Right ventricle myocardium inferior (tissue), 1 donor: ENCODE results near the gene THOC1. TPM values are rescaled to one million over a fixed set of nuclear protein-coding genes. Genes with fewer than 3 reads are reported as not detected.

Experiments used
- ATAC-seq: fragments of 200-7000 bp; cut with Tn5 transposase; one replicate; pipeline ENCODE4 v1.9.1; 2020; ENCODE audit warnings: mild to moderate bottlenecking, moderate library complexity
- DNase-seq: peaks from one replicate; pipeline ENCODE4 v3.0.0; 2021; ENCODE audit errors: missing footprints
- intact Hi-C: fragments of 100-400 bp; cut with DNase I; formaldehyde crosslinking; loops from one replicate; pipeline ENCODE4 v1.11.0; 2022
- total RNA-seq: library from RNA; stranded (reverse); fragmentation: NEBNext Ultra II Directional; extraction: Animal tissue kit (Norgen Biotek cat#: 25700); gene quantifications from one replicate; pipeline ENCODE4 v1.2.1, GENCODE V29; 2021
- donor health status: DM: no; HTN: yes; CAD: no; lungs with severe emphysema.

The THOC1 gene
- total RNA-seq, 1 donor from 2014 or later = 12.7 TPM

GRCh38 chr18:227902-228301, 39.9 kb downstream of the THOC1 start:
- intact Hi-C loops = no loop called here
- ATAC-seq = no peak
- no peak for DNase-seq

DNA sequence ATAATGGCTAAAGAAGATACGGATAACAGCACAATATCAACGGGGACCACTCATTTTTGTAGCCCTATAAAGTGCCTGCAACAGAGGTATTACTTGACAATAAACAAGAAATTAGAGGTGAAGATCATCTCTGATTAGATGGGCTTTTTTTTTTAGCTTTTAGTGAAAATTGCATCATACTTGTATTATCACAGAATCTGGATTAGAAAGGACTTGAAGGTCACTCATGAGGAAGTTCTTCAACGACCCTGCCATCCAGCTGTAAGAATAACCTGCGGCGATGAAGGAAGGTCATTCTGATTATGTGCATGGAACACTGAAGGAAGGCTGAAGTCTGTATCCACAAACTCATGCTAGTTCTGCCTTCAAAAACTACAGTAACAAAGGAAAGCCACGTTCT, 40.5 kb downstream of the THOC1 start:
- intact Hi-C loops = no loop called here
- ATAC-seq = no peak
- no peak for DNase-seq

DNA sequence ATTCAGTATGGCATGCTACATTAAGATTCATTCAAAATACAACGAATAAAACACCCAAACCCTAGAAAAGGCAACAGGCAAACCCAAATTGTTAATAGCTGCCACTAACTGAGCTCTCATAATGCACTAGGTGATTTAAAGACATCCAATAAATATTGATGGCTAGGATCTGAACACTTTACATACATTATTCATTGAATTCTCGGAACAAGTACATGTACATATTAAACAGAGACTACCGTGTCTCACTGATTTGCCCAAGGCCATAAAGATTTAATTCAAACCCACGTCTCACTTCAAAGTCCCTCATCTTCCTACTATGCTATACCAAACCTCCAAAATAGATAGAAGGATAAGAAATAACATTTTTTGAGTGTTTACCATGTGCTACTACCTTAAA, 42.1 kb downstream of the THOC1 start:
- no peak for DNase-seq
- no peak for ATAC-seq
- intact Hi-C loops = no loop called here

DNA sequence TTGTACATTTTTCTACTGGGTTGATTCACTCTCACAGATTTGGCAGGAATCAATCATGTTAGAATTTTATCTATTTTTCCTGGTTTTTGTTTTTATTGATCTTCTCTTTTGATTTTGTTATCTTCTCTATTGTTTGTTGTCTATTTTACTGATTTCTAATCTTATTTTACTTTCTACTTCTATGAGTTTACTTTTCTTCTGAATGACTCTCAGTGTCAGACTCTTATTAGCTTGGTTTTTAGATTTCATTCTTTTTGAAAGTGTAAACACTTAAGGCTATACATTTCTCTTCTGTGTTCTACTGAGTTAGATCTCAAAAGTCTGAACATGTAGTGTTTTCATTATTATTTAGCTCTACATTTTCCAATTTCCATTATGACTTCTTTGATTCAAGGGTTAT, 47.1 kb downstream of the THOC1 start:
- DNase-seq (no peak), ATAC-seq (no peak)
- intact Hi-C loops = no loop called here

- ATAC-seq (no peak), DNase-seq (no peak)
- intact Hi-C loops = no loop called here
Measured at GRCh38 chr18:217532-218336, 50.1 kb downstream of the THOC1 start.

DNA sequence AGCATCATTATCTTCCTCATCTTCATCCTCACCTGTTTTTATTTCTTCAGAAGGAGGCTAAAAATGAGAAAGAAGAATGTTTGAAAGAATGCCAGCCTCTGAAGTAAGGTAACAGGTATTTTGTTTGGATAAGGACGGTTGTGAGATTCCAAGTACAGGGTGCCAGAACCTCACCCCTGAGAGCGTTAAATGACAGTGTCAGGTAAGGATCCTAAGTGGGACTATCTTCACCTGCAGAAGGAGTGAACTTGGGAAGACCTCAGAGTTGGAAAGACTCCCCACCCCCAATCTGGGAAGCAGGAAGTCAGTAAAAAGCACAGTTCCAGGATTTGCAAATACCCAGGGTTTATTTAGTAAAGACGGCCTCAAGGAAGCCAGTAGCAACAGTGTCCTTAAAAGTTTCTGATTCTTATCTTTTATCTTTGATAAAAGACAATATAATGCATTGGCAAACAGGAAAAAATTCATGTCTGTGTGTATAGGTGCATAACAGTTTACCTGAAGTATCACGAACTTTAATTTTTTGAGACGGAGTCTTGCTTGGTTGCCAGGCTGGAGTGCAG, 52.3 kb downstream of the THOC1 start:
- ATAC-seq (no peak), DNase-seq (no peak)
- intact Hi-C loops = no loop called here

GRCh38 chr18:213966-214365, 53.9 kb downstream of the THOC1 start:
- ATAC-seq (no peak), DNase-seq (no peak)
- intact Hi-C loops = no loop called here

- intact Hi-C loops = no loop called here
- no peak for DNase-seq
- ATAC-seq = no peak
Measured at GRCh38 chr18:213505-213904, 54.3 kb downstream of the THOC1 start.

- DNase-seq (no peak), ATAC-seq (no peak)
Measured at GRCh38 chr18:212780-213179, 55.1 kb downstream of the THOC1 start.

DNA sequence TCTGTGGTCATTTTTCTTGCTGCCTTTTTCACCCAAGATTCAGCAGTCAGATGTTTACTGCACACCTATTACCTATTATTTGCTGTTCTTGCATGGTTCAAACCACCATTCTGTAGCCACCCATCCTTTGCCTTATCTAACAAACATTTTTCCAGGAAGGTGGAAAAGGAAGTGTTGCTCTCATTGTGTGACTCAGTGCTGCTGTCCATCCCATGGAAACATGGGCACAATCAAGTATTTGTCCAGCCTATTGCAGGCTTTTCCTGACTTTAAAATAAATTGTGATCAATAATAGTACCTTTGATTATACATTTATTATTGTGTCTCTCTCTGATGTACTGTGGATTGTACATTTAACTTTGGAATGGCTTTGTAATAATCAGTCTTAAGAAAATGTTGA, 56.3 kb downstream of the THOC1 start:
- intact Hi-C loops = no loop called here
- DNase-seq (no peak), ATAC-seq (no peak)

More at GRCh38 chr18:212780-213179, 55.1 kb downstream of the THOC1 start:
- intact Hi-C loops = no loop called here

DNA sequence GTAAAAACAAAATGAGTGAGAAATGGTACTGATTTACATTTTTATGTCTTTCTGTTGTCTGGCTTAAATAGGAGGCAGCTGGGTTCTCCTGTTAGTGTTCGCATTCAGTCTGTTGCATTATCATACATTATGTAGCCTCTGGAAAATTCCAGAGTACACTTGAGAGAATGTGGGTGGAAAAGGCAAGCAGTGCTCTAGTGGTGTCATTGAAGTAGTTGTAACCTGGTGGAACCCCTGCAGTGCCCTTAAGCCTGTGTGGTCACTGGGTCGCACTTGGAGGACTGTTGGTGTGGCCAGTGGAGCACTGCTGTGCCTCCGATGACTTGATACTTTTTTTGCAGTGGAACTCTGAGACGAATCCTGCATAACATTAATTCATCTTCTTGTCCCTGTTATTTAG, 57.1 kb downstream of the THOC1 start:
- DNase-seq = no peak
- intact Hi-C loops = no loop called here
- no peak for ATAC-seq

DNA sequence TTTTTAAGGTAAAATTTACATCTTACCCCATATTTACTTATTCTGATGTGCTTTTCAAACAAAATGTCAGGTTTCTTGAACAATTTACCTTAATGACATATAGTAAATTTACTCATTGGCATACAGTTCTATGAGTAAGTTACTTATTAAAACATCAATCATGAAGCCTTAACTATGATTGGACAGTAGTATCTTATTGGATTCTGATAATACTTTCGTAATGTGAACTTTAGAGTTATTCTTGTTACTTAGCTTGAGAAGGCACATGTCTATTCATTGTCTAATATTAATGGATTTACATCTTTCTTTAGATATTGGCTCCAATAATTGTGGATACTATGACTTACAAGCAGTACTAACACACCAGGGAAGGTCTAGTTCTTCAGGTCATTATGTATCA, 57.8 kb downstream of the THOC1 start:
- intact Hi-C loops = no loop called here
- ATAC-seq = no peak

DNA sequence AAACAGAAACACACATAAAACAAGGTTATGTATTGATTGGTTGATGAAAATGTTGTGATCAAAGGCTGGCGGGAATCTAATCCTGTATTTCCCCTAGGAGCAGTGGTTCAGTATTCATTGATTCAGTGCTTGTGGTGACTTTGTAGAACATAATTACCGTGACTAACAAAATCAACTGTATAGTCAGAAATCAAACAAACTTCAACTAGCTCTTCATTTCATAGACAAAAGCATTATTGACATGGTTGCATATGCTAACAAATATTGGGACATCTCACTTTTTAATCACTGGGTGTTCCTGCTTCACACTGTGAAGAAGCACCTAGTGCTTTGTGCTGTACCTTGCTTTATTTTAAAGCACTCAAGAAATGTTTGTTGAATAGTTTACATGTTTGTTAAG, 68.1 kb downstream of the THOC1 start:
- intact Hi-C loops = no loop called here
- ATAC-seq (no peak), DNase-seq (no peak)

More for the DNA sequence above, 57.8 kb downstream of the THOC1 start:
- no peak for DNase-seq

DNA sequence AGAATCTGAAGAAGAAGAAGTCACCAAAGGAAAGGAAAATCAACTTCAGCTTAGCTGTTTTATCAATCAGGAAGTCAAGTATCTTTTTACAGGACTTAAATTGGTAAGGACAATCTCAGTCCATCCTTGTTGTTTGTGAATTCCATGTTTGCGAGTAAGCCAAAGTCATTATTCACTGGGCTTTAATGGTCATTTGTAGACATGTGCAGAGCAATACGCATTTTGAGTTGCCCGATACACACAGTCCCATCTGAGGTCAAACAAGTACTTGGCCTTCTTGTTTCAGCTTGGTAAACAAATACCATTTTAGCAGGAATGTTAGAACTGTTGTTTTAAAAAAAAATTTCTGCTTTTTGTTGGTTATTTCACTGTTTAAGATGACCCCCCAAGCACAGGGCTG, 68.6 kb downstream of the THOC1 start:
- intact Hi-C loops = no loop called here
- DNase-seq (no peak), ATAC-seq (no peak)

GRCh38 chr18:195651-196050, 72.2 kb downstream of the THOC1 start:
- ATAC-seq = no peak
- no peak for DNase-seq

DNA sequence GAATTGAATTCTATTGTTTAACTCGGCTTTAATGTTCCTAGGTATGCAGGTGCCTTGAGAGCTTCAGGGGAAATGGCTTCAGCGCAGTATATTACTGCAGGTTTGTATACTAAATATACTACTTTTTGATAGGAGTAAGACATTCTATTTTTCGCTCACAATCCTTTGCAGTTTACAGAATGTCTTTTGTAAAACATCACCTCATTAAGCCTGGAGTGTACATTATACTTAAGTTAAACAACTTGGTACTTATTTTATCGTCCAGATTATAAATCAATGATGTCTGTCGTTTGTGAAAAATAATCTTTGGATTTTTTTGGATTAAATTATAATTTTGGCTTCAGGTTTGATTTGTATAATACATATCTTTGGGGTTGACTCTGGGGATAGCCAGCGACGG, 75.0 kb downstream of the THOC1 start:
- DNase-seq (no peak), ATAC-seq (no peak)
- intact Hi-C loops = no loop called here

More at GRCh38 chr18:195651-196050, 72.2 kb downstream of the THOC1 start:
- intact Hi-C loops = no loop called here

- intact Hi-C loops = no loop called here
- ATAC-seq (no peak), DNase-seq (no peak)
Measured at GRCh38 chr18:191725-192124, 76.1 kb downstream of the THOC1 start.

DNA sequence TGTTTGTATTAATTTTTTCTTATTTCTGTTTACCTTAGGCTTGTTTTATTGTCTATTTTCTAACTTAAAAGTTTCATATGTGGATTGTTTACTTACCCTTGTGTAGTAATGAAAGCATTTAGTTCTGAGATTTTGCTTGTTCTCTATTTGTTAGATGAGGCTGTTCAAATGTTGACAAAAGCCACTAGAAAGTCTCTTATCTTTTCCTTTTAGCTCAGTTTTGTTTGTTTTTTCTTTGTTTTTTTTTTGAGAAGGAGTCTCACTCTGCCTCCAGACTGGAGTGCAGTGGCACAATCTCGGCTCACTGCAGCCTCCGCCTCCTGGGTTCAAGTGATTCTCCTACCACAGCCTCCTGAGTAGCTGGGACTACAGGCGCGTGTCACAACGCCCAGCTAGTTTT, 78.6 kb downstream of the THOC1 start:
- ATAC-seq = no peak
- intact Hi-C loops = no loop called here

DNA sequence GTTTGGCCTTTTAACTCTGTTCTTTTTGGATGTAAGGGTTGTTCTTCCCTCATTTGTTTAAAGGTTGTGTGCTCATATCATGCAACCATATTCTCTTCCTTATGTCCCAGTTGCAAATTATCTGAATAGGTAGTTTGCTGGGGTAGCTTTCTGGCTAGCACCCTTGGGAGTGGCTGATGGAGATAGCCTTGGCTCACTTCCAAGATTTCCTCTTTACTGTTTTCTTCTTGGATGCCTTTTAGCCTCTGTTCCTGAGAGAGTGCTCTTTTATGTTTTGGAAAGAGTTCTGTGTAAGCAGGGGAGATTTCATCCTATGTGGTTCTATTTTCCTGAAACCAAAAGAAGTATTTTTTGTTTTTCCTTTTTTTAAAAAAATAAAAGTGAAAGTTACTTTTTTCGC, 84.1 kb downstream of the THOC1 start:
- ATAC-seq (no peak), DNase-seq (no peak)
- intact Hi-C loops = no loop called here

More for the DNA sequence above, 78.6 kb downstream of the THOC1 start:
- no peak for DNase-seq

GRCh38 chr18:181711-182110, 86.1 kb downstream of the THOC1 start:
- intact Hi-C loops = no loop called here
- DNase-seq (no peak), ATAC-seq (no peak)

DNA sequence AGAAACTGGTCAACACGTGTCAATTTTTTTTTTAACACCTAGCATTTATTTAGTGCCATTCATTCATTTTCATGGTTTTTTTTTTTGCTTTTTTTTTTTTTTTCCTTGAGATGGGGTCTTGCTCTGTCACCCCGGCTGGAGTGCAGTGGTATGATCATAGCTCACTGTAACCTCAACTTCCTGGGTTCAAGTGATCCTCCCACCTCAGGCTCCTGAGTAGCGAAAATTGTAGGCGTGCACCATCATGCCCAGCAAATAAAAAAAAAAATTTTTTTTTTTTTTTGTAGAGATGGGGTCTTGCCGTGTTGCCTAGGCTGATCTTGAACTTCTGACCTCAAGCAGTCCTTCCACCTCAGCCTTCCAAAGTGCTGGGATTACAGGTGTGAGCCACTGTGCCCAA, 88.3 kb downstream of the THOC1 start:
- DNase-seq (no peak), ATAC-seq (no peak)
- intact Hi-C loops = no loop called here
